Chondrocyte (in vitro differentiated cells): ENCODE measurements around the gene CLIC1. TPM values are rescaled to one million over a fixed set of nuclear protein-coding genes. Genes with fewer than 3 reads are reported as not detected.
"Not testable (repeated sequence)": the region's sequence is repeated elsewhere in the genome, so short reads cannot be mapped to it uniquely, and the experiment has no call there.

Experiments used
- DNase-seq: peaks from one replicate; pipeline ENCODE4 v3.0.0; 2021; ENCODE audit warnings: mixed read lengths, low spot score
- H3K27ac Mint-ChIP-seq: one replicate; pipeline ENCODE4 v1.8.0; 2021; ENCODE audit warnings: mild to moderate bottlenecking, moderate library complexity, mixed read lengths; ENCODE audit not compliant: unreplicated experiment
- H3K27me3 Mint-ChIP-seq: 2 replicates; pipeline ENCODE4 v1.8.0; 2021; ENCODE audit warnings: low read depth, mixed read lengths
- H3K36me3 Mint-ChIP-seq: 2 replicates; pipeline ENCODE4 v1.8.0; 2021; ENCODE audit warnings: low read depth, mixed read lengths
- H3K4me1 Mint-ChIP-seq: 2 replicates; pipeline ENCODE4 v1.8.0; 2021; ENCODE audit warnings: low read depth, mild to moderate bottlenecking, mixed read lengths
- H3K4me3 Mint-ChIP-seq: one replicate; pipeline ENCODE4 v1.8.0; 2021; ENCODE audit warnings: mild to moderate bottlenecking, moderate library complexity, mixed read lengths; ENCODE audit not compliant: unreplicated experiment
- H3K9me3 Mint-ChIP-seq: 2 replicates; pipeline ENCODE4 v1.8.0; 2021; ENCODE audit warnings: low read depth, mixed read lengths
- CTCF ChIP-seq: fragments of 200-600 bp; sonication (generic); IDR thresholded peaks from 2 replicates; pipeline ENCODE4 v1.5.0; 2021; ENCODE audit warnings: antibody characterized with exemption, mild to moderate bottlenecking, moderate library complexity
- total RNA-seq: library from RNA; stranded (reverse); gene quantifications from 3 replicates; pipeline ENCODE4 v1.2.1, GENCODE V29; 2021

The CLIC1 gene
- total RNA-seq, 1 donor from 2014 or later = 317 TPM

GRCh38 chr6:31712296-31712695, 24.0 kb downstream of the CLIC1 start:
- H3K9me3 Mint-ChIP-seq = no peaks in the 10 kb centered on the region
- H3K4me3 Mint-ChIP-seq = no peak overlapping the region
- peak; percentile 44 for TF ChIP-seq CTCF
- no peak for DNase-seq
- no peaks in the 10 kb centered on the region for H3K4me1 Mint-ChIP-seq
- no peak overlapping the region for H3K27ac Mint-ChIP-seq
- H3K36me3 Mint-ChIP-seq = no peaks in the 10 kb centered on the region
- peaks cover 2% of the 10 kb centered on the region for H3K27me3 Mint-ChIP-seq

GRCh38 chr6:31711233-31711632, 25.1 kb downstream of the CLIC1 start:
- Mint-ChIP-seq H3K27me3 (peaks cover 2% of the 10 kb centered on the region), H3K36me3 (no peaks in the 10 kb centered on the region)

GRCh38 chr6:31710523-31711219, 25.7 kb downstream of the CLIC1 start:
- H3K27ac Mint-ChIP-seq = no peak overlapping the region
- H3K4me3 Mint-ChIP-seq = no peak overlapping the region
- no peaks in the 10 kb centered on the region for H3K36me3 Mint-ChIP-seq
- peaks cover 2% of the 10 kb centered on the region for H3K27me3 Mint-ChIP-seq
- no peak for DNase-seq
- H3K9me3 Mint-ChIP-seq = no peaks in the 10 kb centered on the region
- H3K4me1 Mint-ChIP-seq = no peaks in the 10 kb centered on the region
- no peak for TF ChIP-seq CTCF

More at GRCh38 chr6:31711233-31711632, 25.1 kb downstream of the CLIC1 start:
- Mint-ChIP-seq H3K9me3 (no peaks in the 10 kb centered on the region), H3K4me3 (no peak overlapping the region), H3K4me1 (no peaks in the 10 kb centered on the region), H3K27ac (no peak overlapping the region)
- no peak for TF ChIP-seq CTCF
- no peak for DNase-seq

GRCh38 chr6:31709157-31709556, 27.2 kb downstream of the CLIC1 start:
- not testable (repeated sequence) for H3K9me3 Mint-ChIP-seq, H3K4me3 Mint-ChIP-seq, H3K36me3 Mint-ChIP-seq, H3K4me1 Mint-ChIP-seq, H3K27ac Mint-ChIP-seq, DNase-seq, H3K27me3 Mint-ChIP-seq

- DNase-seq = no peak
- no peak for TF ChIP-seq CTCF
- Mint-ChIP-seq H3K4me3 (no peak overlapping the region), H3K27me3 (peaks cover 2% of the 10 kb centered on the region), H3K9me3 (no peaks in the 10 kb centered on the region), H3K36me3 (no peaks in the 10 kb centered on the region), H3K4me1 (peaks cover 6% of the 10 kb centered on the region), H3K27ac (no peak overlapping the region)
Observed at GRCh38 chr6:31708224-31708623, 28.1 kb downstream of the CLIC1 start.

GRCh38 chr6:31707701-31708100, 28.6 kb downstream of the CLIC1 start:
- H3K4me3 Mint-ChIP-seq = no peak overlapping the region
- H3K36me3 Mint-ChIP-seq = no peaks in the 10 kb centered on the region
- peaks cover 2% of the 10 kb centered on the region for H3K27me3 Mint-ChIP-seq
- TF ChIP-seq CTCF = no peak
- H3K4me1 Mint-ChIP-seq = peaks cover 7% of the 10 kb centered on the region
- no peaks in the 10 kb centered on the region for H3K9me3 Mint-ChIP-seq
- H3K27ac Mint-ChIP-seq = no peak overlapping the region
- DNase-seq = no peak
